HG02884 (cell line): ENCODE data around the gene ZYX.

Source experiments
- ATAC-seq: cut with Tn5 transposase; IDR thresholded peaks from one replicate; pipeline ENCODE4 v1.9.1; 2021; ENCODE audit warnings: mild to moderate bottlenecking, moderate library complexity; ENCODE audit not compliant: unreplicated experiment

The ZYX gene

DNA sequence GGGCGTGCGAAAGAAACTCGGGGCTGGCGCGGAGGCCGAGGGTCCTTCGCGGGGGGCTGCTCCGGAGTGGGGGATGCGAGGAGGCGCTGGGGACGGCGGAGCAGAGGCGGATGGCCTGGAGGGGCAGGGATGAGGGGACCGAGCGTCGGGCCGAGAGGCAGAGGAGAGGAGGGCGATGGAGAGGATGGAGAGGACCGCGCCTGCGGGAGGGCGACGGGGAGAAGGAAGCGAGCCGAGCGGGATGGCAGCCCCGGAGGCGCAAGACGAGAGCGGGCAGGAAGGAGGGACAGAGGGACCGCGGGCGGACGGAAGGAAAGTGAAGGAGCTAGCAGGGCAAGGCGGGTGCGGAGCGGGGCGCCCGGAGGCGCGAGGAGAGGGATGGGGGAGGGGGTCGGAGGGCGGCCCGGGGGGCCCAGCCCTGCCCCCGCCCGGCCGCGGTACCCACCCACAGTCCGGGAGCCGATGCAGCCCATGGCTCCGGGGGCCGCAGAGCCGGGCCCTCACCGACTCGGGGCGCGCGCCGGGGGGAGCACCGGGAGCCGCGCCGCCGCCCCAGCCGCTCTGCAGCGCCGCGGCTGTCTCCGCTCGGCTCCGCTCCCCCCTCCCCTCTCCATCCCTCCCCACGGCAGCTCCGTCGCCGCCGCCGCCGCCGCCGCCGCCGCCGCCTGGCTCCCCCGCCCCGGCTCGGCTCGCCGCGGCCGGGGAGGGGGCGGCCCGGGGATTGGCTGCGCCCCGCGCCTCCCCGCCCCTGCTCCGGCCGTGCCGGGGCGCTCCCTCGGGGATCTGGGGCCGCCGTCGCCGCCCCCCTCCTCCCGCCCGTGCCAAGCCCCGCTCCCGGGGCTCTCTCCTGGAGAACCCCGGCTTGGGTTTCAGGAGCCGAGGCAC, 18.8 kb upstream of the ZYX start, which contains the start of gene FAM131B:
Gene FAM131B, minus strand, starts transcription at position 583 of the 885 bp plus-strand sequence. Its CDS starts 110 bp downstream, at position 473.
- no peak for ATAC-seq

DNA sequence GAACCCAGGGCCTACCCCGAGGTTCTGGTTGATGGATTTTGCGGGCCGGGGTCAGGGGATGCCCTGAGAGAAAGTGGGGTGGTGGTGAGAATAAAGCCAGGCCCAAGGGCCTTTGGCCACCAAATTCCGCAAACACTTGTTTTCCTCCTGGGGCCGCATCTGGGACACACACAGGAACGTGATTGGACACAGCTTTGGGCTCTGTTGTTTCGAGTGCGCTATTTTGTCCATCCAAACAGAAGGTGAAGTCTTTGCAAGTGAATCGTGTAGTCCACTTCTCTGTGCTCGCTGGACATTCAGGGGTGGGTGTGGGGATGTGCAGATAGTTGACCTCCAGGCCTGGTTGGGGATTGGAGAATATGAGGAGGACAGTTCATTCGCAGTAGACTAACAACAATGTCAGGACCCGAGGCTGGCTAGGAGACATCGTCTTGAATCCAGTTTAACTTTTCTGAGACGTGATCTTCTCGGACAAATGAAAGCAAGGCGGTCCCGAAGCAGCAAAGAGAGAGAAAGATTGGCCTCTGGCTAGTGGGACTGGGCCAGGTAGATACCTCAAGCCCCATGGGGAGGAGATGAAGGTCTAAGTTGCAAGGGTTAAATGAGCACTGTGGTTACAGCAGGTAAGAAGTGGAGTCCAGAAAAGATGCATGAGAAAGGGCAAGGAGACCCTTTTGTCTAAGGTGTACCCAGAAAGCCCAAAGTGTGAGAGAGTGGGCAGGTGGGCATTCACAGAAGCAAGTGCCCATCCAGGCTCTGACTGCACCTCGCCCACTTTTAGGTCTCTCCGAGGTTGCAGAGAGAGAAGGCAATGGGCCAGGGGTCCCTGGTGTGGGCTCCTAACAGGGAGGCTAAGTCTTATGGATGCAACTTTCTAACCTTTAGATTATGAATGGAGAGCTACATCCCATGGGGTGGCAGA, 17.9 kb upstream of the ZYX start:
- ATAC-seq: no peak

DNA sequence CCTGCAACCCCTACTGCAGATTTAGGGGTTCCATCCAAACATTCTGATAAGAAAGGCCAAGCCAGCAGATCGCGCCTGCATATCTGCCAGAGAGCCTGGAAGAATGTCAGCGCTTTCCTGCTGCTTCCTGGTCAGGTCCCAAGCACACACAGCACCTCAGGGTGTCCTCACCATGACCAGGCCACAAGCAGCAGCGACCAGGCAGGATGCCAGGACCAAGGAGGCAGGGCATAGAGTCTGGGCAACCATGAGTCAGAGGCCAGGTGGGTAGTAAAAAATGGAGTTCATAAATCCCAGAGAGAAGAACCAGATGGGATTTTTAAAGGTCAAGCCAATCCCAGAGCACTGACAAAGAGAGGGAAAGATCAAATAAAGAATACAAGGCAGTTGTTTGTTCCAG, 13.2 kb upstream of the ZYX start:
- ATAC-seq: no peak

DNA sequence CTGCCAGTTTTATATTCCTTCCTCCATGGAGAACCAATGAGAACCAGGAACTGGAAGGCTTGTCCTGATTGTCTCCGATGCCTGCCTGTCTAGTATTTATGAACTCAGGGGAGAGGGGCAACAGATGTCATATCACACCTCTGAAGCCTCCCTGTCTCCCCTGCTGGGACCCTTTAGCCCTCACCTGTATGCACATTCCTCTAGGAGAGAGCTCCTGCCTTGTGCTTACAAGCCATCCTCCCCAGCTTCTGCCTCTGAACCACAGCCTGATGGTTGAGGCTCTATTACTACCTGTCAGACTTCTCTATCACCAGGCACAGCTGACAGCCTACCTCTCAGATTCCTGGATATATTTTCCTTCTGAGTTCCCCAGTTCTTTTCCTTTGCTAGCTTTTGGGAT, 12.8 kb upstream of the ZYX start:
- no peak for ATAC-seq

DNA sequence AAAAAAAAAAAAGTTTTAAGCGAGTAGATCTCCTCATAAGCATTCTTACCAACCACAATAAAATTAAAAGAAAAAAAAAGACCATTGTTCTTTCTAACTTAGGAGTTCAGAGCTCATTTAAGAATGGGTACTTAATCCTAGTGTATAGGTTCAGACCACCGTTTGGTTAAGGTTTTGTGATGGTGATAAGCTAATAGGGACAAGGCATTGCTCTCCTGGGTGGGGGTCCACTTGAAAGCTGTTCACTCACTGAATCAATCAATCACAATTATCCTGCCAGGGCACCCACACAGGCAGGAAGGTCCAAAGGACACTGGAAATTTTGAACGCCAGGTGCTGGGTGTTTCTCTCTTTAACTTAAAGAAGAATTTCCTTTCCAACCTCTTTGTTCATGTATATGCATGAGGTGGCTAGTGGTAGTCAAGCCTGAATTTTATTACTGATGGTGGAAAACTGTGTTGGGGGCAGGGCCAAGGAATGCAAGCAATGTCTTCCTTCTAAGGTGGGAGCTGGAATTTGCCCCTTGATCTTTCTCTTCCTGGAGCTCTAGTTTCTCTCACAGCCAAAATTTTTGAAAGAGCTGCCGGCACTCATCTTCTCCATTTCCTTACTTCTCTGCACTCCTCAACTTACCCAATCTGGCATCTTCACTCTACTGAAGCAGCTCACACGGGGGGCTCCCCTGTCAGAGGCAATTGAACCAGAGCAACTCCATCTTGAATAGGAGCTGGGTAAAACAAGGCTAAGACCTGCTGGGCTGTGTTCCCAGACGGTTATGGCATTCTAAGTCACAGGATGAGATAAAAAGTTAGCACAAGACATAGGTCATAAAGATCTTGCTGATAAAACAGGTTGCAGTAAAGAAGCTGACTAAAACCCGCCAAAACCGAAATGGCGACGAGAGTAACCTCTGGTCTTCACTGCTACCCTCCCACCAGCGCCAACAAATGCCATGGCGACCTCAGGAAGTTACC, 11.2 kb upstream of the ZYX start:
- ATAC-seq: no peak

DNA sequence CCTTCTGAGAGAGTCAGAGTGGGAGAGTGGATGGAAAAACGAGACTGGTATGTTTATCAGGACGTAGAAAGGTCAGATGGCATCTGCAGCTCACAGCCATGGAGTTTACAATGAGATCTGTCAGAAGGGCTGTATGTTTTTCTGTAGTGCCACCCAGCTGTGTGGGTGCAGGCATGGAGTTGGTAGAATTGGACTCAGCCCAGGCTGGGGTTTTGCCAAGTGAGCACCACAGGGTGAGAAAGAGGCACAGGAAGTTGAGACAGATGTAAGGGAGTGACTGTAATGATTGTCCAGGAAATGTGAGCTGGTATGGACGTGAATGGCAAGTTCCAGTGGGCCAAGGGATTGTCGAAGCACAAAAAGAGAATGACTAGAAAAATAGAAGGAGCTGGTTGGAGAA, 9.1 kb upstream of the ZYX start:
- no peak for ATAC-seq

DNA sequence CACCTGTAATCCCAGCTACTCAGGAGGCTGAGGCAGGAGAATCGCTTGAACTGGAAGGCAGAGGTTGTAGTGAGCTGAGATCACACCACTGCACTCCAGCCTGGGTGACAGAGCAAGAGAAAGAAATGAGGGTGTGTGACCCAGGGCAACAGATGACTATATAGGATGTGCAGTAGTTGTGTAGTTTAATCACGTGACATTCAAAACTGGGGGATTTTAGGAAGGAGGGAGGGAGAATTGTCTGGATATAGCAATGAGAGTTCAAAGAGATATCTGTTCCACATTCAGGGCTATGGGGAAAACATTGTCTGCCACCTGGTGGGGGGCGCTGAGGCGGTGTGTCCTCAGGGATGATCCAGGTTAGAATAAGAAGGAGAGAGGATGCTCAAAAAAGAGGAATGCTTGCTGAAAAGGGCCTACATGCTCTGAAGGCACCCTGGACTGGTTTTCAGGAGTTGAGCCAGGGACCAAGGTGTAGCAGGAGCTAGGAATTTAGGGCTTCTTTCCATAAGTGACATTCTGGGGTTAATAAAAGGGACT, 7.8 kb upstream of the ZYX start:
- ATAC-seq: no peak

DNA sequence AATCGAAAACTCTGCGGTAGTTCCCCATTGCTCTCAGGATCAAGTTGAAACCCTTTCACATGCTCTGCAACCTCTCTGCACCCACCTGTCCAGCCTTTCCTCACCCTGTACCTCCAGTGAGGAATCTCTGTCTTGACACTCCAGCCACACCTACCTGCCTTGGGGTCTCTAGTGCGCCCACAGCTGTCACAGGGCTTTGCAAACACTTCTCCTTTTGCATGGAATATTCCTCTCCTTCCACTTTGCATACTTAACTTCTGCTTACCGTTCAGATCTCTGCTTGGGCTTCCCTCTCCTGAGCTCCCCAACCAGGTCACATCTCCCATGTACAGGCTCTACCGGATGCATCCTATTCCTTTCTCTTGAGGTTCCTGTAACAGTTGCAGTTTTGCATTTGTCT, 6.6 kb upstream of the ZYX start:
- no peak for ATAC-seq

DNA sequence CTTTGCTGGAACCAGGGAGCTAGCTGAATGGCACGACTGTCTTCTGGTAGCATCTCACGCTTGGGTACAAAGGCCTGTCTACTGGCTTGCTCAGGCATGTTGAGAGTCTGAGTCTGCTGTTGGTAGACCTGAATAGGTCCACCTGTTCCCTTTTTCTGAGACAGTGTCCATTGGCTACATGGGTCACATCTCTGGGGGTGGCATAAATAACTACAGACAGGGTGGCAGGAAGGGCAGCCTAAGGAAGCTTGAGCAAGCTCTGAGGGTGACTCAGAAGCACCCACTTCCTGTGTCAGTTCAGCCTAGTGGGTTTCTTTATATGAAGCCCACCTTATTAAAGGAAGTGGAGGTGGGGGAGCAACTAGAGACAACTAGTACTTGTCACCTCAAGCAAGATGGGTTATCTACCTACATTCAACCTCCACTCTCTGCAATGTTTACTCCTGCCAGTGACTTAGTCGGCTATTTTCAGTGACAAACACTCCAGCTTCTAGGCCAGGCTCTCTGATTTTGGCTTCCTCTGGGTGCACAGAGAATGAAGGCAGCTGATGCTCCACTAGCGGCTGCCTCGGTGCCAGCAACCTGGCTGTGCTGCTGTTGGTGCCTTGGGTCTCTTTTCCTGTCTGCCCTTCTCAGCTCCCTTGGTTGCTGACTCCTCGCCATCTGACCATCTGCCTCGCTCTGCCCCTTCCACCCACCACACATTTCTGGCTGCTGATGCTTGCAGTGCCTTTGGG, 5.7 kb upstream of the ZYX start:
- no peak for ATAC-seq

DNA sequence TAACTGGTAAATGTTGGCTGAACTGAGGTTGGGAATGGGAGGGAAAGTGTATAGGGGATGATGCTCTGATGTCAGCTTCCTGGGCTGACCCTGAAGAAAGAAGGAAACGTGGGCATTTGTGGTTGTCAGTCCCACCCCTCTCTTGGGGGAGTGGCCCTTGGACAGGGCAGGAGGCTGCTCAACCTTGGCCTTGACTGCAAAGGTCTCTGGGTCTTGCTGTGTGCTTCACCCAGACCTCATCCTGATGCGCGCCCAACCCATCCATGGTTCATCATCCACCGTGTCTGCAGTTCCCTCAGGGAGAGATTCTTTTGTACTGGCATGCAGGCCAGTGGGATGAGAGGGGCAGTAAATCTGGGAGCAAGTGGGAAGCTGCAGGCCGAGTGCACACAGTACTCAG, 4.7 kb upstream of the ZYX start:
- ATAC-seq: no peak

DNA sequence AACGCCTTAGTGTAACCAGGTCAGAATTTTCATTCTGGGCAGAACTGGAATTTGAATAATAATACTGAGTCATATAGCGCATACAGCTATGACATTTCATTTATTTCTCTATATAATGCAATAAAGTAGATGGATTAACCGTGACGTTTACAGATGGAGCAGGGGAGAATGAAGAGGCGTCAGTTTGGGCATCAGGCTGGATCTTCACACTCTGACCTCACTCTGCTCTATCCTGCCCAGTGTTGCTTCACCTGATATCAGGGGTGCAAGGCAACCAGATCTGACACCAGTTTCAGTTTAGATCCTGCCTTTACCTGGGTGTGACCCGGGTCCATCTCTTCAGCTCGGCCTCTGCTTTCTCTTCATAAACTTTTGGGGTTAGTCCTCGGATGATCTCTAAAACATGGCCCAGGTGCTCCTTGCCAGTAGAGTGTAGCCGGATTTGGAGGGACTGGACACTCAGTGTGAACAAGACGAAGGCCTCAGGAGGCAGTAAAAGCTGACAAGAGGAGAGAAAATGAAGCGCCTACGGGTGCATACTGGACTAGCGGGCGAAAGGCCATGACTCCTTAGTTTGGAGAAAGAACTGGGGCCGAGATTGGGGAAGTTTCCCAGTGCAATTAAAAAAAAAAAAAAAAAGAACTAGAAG, 1.4 kb upstream of the ZYX start:
- ATAC-seq: peak; percentile 3

DNA sequence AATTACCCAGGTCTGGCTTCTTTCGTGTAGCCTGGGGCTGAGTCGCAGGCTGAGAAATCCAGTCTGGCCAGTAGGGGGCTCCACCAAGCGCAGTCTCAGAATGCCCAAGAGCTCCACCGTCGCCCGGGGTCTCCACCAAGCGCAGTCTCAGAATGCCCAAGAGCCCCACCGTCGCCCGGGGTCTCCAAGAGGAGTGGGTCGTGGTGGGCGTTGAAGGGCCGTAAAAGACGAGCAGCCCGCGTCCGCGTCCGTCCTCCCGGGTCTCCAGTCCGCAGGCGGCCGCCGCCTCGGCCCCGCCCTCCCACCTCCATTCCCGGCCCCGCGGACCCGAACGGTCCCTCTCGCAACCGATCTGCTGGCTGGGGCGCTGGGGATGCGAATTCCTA, 892 bp upstream of the ZYX start:
- peak; percentile 50 for ATAC-seq

DNA sequence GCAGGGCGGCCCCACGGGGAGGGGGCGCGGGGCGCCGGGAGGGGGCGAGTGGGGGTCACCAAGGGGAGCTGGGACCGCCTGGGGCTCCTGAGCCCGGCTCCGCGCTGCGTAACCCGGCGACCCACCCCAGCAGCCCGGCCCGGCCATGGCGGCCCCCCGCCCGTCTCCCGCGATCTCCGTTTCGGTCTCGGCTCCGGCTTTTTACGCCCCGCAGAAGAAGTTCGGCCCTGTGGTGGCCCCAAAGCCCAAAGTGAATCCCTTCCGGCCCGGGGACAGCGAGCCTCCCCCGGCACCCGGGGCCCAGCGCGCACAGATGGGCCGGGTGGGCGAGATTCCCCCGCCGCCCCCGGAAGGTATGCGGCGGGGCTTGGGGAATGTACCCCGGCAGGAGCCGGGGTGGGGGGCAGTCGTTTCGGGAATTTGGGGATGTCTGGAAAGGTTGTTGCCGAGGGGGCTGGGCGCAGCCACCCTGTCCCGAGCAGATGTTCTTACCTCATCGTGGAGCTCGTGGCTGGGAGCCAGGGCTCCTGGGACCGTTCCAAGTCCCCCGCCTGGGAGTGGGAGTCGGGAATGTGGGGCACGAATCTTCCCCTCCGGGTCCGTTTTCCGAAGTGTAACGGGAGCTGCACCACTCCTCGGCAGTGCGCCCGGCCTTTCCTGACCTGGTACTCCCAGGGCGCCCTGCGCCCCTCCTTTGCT, 431 bp downstream of the ZYX start:
- ATAC-seq: peak; percentile 8

DNA sequence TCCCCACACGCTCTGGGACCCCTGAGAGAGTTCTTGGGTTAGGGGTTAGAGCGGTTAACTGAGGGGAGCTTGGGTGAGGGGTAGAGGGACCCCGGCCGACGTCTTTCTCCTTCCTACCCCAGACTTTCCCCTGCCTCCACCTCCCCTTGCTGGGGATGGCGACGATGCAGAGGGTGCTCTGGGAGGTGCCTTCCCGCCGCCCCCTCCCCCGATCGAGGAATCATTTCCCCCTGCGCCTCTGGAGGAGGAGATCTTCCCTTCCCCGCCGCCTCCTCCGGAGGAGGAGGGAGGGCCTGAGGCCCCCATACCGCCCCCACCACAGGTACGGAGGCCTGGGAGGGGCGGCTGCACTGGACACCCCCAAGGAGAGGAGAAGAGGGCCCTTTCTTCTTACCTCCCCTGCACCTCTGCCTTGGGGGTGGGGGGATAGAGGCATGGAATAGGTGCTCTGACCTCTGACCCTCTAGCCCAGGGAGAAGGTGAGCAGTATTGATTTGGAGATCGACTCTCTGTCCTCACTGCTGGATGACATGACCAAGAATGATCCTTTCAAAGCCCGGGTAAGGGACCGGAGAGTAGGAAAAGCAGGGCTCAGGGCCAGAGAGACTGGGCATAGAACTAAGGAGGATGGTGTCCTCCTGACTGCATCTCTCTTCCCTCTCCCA, 1.1 kb downstream of the ZYX start:
- no peak for ATAC-seq

DNA sequence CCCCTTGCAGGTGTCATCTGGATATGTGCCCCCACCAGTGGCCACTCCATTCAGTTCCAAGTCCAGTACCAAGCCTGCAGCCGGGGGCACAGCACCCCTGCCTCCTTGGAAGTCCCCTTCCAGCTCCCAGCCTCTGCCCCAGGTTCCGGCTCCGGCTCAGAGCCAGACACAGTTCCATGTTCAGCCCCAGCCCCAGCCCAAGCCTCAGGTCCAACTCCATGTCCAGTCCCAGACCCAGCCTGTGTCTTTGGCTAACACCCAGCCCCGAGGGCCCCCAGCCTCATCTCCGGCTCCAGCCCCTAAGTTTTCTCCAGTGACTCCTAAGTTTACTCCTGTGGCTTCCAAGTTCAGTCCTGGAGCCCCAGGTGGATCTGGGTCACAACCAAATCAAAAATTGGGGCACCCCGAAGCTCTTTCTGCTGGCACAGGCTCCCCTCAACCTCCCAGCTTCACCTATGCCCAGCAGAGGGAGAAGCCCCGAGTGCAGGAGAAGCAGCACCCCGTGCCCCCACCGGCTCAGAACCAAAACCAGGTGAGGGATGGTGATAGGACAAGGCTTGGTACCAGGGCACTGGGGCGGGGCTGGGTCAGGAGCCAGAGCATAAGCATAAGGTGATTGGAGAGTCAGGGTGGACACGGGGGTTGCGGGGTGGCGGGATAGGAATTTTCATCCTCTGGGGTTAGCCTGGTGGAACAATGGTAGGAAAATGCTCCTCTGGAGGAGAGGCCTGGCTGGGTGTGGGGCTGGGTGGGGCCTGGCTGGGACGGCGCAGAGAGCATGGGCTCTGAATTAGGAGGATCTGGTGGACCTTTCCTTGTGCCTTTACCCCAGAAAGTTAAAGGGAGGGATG, 1.9 kb downstream of the ZYX start:
- ATAC-seq: no peak

DNA sequence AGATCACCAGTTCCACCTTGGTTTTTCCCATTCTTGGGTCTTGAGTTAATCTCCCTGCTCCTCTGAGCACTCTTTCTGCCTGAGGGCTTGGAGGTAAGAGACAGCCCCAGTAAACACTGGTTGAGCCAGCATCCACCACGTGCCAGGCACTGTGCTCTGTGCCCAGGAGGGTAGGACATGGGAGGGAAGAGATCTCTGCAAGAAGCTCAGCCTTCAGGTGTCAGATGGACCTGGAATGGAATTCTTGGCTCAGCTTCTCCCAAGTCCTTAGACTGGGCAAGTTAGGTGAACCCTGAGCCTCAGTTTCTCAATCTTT, 2.5 kb downstream of the ZYX start:
- no peak for ATAC-seq

DNA sequence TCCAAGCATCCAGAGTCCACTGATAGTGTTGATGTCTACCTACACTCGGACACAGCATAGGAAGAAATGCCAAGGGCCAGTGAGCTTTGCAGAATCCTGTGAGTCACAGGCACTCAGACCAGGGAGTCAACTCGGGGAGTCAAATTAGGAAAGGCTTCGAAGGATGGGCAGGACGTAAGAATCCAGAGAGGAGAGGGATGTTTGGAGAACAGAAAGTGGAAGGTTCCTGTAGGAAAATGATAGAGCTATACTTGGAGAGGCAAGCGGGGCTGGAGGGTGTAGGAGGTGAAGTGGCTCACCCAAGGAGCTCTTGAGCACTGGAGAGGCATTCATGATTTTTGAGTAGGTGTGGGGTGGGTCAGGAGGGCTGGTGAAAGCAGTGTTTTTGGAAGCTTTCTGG, 3.0 kb downstream of the ZYX start:
- no peak for ATAC-seq
